CD4-positive, CD25-positive, alpha-beta regulatory T cell (primary cell): ENCODE measurements around the gene FRRS1L. TPM values are rescaled to one million over a fixed set of nuclear protein-coding genes. Genes with fewer than 3 reads are reported as not detected.

ENCODE experiments used
- ATAC-seq, 2 donors: fragments of 150-1000 bp; cut with Tn5 transposase; one replicate each; pipeline ENCODE4 v1.10.0; 2021; ENCODE audit warnings: low read depth in 2 of 2, moderate number of reproducible peaks in 2 of 2, moderate library complexity in 1 of 2
- DNase-seq, 3 donors: peaks; one replicate each; pipeline versions ENCODE4 v3.0.0 to v3.0.0-alpha.2; 2012 to 2022; ENCODE audit warnings: mixed read lengths in 1 of 3
- H3K27ac ChIP-seq: one replicate; pipeline ENCODE4 v1.7.0; 2013; ENCODE audit warnings: mild to moderate bottlenecking, low read length; ENCODE audit not compliant: insufficient read depth, poor library complexity, severe bottlenecking
- H3K27me3 ChIP-seq: one replicate; pipeline ENCODE4 v1.7.0; 2013; ENCODE audit warnings: low read length; ENCODE audit not compliant: control insufficient read depth, insufficient read depth
- H3K36me3 ChIP-seq: one replicate; pipeline ENCODE4 v1.7.0; 2013; ENCODE audit warnings: mild to moderate bottlenecking, low read length, moderate library complexity; ENCODE audit not compliant: control insufficient read depth, insufficient read depth
- H3K4me1 ChIP-seq: 2 replicates; pipeline ENCODE4 v1.7.0; 2013; ENCODE audit warnings: mild to moderate bottlenecking, low read length; ENCODE audit not compliant: insufficient read depth, control insufficient read depth, poor library complexity, severe bottlenecking
- H3K4me3 ChIP-seq: one replicate; pipeline ENCODE4 v1.7.0; 2013; ENCODE audit warnings: low read depth, mild to moderate bottlenecking, low read length, moderate library complexity
- H3K9me3 ChIP-seq, 2 experiments: 1 replicate in 1 of 2; 2 replicates in 1 of 2; pipeline ENCODE4 v1.7.0; 2013; ENCODE audit warnings: low read length in 2 of 2, mild to moderate bottlenecking in 1 of 2, moderate library complexity in 1 of 2; ENCODE audit not compliant: control insufficient read depth in 2 of 2
- H3K27ac Mint-ChIP-seq, 3 donors: one replicate each; pipeline ENCODE4 v1.8.0; 2020 to 2022; ENCODE audit warnings: mild to moderate bottlenecking in 3 of 3, mixed read lengths in 3 of 3, moderate library complexity in 2 of 3
- H3K27me3 Mint-ChIP-seq: one replicate; pipeline ENCODE4 v1.8.0; 2022; ENCODE audit warnings: mild to moderate bottlenecking, mixed read lengths
- H3K36me3 Mint-ChIP-seq: one replicate; pipeline ENCODE4 v1.8.0; 2020; ENCODE audit warnings: mixed read lengths
- H3K4me1 Mint-ChIP-seq, 4 donors: one replicate each; pipeline ENCODE4 v1.8.0; 2020 to 2022; ENCODE audit warnings: mixed read lengths in 4 of 4, mild to moderate bottlenecking in 1 of 4
- H3K4me3 Mint-ChIP-seq, 4 donors: one replicate each; pipeline ENCODE4 v1.8.0; 2020 to 2022; ENCODE audit warnings: mild to moderate bottlenecking in 4 of 4, mixed read lengths in 4 of 4, moderate library complexity in 3 of 4
- H3K9me3 Mint-ChIP-seq, 7 donors: one replicate each; pipeline ENCODE4 v1.8.0; 2020 to 2022; ENCODE audit warnings: mixed read lengths in 7 of 7, mild to moderate bottlenecking in 3 of 7, moderate library complexity in 2 of 7
- polyA plus RNA-seq, 4 donors: library from polyadenylated mRNA; unstranded; fragments of 300-500 nt; fragmentation: Illumina TruSeq; gene quantifications; one replicate each; pipeline ENCODE4 v1.2.3, GENCODE V29; 2021
- total RNA-seq: library from RNA; stranded (reverse); gene quantifications from one replicate; pipeline ENCODE4 v1.2.3, GENCODE V29; 2022

The FRRS1L gene
- total and polyA plus RNA-seq, 5 donors from 2014 or later = not detected

DNA sequence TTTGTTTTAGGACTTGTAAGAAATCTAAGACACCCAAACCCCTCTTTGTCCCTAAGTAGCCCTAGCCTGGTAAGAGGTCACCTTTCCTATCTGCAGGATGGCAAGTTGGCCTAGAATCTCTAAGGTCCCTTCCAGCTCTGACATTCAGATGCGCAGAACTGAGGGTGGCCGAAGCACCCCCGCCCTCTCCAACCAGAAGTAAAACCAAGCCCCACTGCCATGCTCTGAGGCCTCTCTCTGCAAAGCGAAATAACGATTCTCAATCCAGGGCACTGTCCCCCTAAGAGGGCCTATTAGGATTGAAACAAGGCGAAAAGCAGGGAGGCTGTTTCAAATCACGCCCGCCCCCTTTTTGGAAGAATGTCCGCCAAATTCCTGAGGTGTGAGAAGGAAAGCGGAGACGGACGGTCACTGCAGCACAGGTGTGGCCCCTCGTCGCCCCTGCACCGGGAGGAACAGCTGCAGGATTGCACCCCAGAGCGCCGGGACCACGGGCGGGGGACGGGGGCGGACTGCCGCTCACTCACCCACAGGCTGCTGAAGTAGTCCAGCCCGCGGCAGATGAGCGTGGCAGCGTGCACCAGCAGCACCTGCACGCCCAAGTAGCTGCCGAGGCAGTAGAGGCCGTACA lies 48.1 kb downstream of the FRRS1L start:
- Histone ChIP-seq H3K27me3 (no peaks in the 10 kb centered on the region), H3K4me1 (peaks cover 54% of the 10 kb centered on the region), H3K9me3 (no peaks in the 10 kb centered on the region), H3K36me3 (peaks cover 5% of the 10 kb centered on the region), H3K27ac (peak overlapping the region; percentile 77), H3K4me3 (peak overlapping the region; percentile 95)
- Mint-ChIP-seq H3K9me3 (no peaks in the 10 kb centered on the region), H3K4me3 (peak overlapping the region; percentile 90 to 97 (median 96)), H3K27ac (peak overlapping the region; percentile 60 to 93 (median 93)), H3K27me3 (no peaks in the 10 kb centered on the region), H3K36me3 (peaks cover 18% of the 10 kb centered on the region), H3K4me1 (peaks cover 21 to 54% (median 38%) of the 10 kb centered on the region in 4 donors)
- no peak for DNase-seq
- no peak for ATAC-seq

DNA sequence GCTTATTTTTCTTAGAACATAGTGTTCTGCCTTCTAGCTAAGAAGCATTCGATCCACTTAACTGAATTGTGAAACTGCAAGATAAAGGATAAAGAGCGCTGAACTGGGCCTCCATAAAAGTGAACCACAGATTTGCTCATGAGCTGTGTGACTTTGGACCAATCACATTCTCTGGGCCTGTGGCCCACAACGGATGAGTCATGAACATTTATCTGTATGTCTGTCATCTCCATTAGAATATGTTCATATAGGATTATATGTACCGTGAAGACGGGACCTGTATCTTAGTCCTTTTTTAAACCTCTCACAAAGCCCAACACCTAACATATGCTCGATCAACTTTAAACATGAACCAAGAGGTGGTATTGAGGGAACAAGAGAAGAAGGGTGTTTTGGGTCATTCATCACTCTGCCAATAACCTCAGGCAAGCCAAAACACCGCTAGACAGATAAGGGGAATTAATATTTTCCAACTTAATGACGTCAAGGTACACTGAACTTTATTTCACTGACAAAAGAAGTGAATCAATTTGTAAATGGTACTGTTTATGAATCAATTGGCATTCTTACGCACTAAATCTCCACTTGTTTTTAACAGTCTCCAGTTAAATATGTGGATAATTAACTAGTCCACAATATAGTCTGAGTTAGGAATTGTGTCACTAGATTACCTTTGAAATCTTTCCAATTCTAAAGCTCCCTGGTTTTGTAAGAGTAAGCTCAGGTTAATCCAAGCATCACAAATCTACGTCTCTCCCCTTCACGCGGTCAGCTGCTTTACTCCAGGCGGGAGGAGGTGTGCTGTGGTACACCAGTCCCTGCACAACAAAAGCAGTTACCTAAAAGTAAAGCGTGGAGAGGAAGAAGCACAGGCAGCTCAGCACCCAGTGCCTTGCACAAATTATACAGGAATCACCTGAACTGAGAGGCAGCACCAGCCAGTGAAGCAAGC lies 48.9 kb downstream of the FRRS1L start:
- peaks cover 22 to 62% (median 46%) of the 10 kb centered on the region in 4 donors for H3K4me1 Mint-ChIP-seq
- H3K27ac Mint-ChIP-seq = peak overlapping the region; percentile 81 to 93 (median 93)
- H3K9me3 Mint-ChIP-seq = no peaks in the 10 kb centered on the region
- Histone ChIP-seq H3K9me3 (no peaks in the 10 kb centered on the region), H3K27ac (peak overlapping the region; percentile 77), H3K36me3 (peaks cover 5% of the 10 kb centered on the region), H3K27me3 (no peaks in the 10 kb centered on the region), H3K4me3 (peak overlapping the region; percentile 95), H3K4me1 (peaks cover 56% of the 10 kb centered on the region)
- ATAC-seq (peak; percentile 41), DNase-seq (peak; percentile 36 to 85 (median 45))
- H3K4me3 Mint-ChIP-seq = peak overlapping the region; percentile 90 to 97 (median 96)
- H3K36me3 Mint-ChIP-seq = peaks cover 19% of the 10 kb centered on the region
- no peaks in the 10 kb centered on the region for H3K27me3 Mint-ChIP-seq

DNA sequence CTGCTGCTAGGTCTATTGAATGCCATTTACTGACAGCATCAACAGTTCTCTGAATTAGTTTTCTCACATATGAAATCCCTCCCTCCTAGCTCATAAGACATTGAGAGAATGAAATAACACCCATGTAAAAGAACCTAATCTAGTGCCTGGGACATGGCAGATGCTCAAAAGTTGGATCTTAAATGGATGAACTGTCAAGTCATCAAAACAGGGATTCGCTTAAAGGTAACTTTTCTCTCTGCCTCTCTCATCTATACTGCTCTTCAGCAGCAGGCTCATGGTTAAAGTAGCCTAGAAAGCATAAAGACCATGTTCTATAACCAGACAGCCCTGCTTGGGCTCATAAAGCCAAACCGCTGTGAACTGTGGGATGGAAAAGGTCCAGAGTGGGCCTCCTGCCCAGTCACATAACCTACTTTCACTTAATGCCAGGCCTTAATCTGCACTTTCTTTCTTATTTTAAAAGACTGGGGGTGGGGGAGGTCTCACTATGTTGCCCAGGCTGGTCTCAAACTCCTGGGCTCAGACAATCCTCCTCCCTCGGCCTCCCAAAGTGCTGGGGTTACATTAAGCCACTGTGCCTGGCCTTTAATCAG lies 51.0 kb downstream of the FRRS1L start:
- Mint-ChIP-seq H3K27me3 (no peaks in the 10 kb centered on the region), H3K36me3 (peaks cover 19% of the 10 kb centered on the region), H3K27ac (peak overlapping the region in 2 of 3 donors; percentile 52 to 73), H3K9me3 (no peaks in the 10 kb centered on the region), H3K4me1 (peaks cover 28 to 82% (median 60%) of the 10 kb centered on the region in 4 donors), H3K4me3 (peak overlapping the region; percentile 27 to 97 (median 68))
- H3K27ac ChIP-seq = no peak overlapping the region
- peaks cover 65% of the 10 kb centered on the region for H3K4me1 ChIP-seq
- no peaks in the 10 kb centered on the region for H3K27me3 ChIP-seq
- DNase-seq (no peak), ATAC-seq (no peak)
- no peaks in the 10 kb centered on the region for H3K9me3 ChIP-seq
- peak overlapping the region; percentile 39 for H3K4me3 ChIP-seq
- H3K36me3 ChIP-seq = peaks cover 5% of the 10 kb centered on the region

DNA sequence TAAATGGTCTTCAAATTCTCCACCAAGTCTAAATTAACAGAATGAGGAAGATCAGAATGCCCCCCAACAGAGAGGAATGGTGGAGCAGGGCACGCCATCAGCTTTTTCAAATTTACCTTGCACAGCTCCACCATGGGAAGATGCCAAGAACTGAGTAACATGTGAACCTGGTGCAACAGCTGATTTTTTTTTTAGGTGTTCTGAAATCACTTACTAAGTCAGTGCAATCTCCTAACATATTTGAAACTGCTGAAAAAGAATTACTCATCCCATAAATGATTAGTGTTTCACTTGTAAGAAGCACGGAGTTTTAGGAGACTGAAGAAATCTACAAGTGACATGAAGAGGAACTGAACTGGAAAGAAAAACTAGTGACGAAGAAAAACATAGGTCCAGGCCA lies 52.4 kb downstream of the FRRS1L start:
- peaks cover 67% of the 10 kb centered on the region for H3K4me1 ChIP-seq
- Mint-ChIP-seq H3K4me1 (peaks cover 35 to 86% (median 68%) of the 10 kb centered on the region in 4 donors), H3K27ac (peak overlapping the region; percentile 82 to 92 (median 84)), H3K27me3 (no peaks in the 10 kb centered on the region), H3K36me3 (peaks cover 19% of the 10 kb centered on the region), H3K4me3 (peak overlapping the region; percentile 20 to 81 (median 70)), H3K9me3 (no peaks in the 10 kb centered on the region)
- no peaks in the 10 kb centered on the region for H3K9me3 ChIP-seq
- H3K27me3 ChIP-seq = no peaks in the 10 kb centered on the region
- peak overlapping the region; percentile 20 for H3K4me3 ChIP-seq
- H3K36me3 ChIP-seq = peaks cover 5% of the 10 kb centered on the region
- ATAC-seq (no peak), DNase-seq (no peak)
- H3K27ac ChIP-seq = no peak overlapping the region

DNA sequence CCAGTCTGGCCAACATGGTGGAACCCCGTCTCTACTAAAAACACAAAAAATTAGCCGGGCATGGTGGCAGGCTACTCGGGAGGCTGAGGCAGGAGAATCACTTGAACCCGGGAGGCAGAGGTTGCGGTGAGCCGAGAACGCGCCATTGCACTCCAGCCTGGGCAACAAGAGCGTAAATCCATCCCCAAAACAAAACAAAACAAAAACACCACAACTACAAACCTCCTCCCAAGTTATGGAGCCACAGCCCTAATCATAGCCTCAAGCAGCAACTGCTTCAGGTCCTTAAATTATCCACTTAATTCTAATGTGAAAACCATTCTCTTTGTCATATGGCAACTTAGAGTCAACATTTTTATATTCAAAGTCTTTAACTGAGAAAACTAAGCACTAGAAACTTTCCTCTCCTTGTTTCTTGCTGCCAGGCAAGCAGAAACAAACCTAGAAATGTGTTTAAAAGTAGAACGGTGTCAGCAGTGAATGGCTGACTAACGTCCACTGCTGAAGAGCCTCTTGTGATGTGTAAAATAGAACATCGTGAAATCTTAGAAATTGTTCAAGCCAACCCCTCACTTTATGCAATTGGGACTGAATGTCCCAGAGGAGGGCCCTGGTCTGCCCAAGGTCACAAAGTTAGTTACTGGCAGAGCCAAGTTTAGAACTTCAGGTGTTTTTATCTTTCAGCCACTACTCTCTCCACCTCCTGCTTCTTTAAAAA lies 53.0 kb downstream of the FRRS1L start:
- DNase-seq (no peak), ATAC-seq (no peak)
- Histone ChIP-seq H3K4me3 (peak overlapping the region; percentile 15), H3K27me3 (no peaks in the 10 kb centered on the region), H3K4me1 (peaks cover 73% of the 10 kb centered on the region), H3K9me3 (no peaks in the 10 kb centered on the region), H3K27ac (no peak overlapping the region), H3K36me3 (peaks cover 5% of the 10 kb centered on the region)
- peak overlapping the region; percentile 17 to 81 (median 50) for H3K4me3 Mint-ChIP-seq
- H3K9me3 Mint-ChIP-seq = no peaks in the 10 kb centered on the region
- no peaks in the 10 kb centered on the region for H3K27me3 Mint-ChIP-seq
- H3K27ac Mint-ChIP-seq = peak overlapping the region; percentile 82 to 92 (median 84)
- peaks cover 41 to 93% (median 72%) of the 10 kb centered on the region in 4 donors for H3K4me1 Mint-ChIP-seq
- H3K36me3 Mint-ChIP-seq = peaks cover 19% of the 10 kb centered on the region

DNA sequence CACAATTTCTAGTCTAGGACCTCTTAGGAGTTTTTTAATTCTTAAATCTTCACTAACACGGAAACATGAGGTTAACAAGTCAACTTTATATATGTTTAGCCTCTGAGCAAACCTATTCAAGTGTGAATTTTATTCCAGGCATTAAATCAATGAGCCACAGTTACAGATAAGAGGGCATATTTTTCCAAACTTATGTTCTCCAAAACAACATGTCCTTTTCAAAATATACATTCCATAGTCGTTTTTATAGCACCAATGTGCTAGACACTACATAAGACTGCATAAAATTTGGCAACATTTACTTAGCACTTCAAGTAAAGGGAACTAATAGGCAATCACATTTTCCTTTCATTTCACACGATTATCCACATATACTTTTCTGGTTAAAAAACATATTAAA lies 53.8 kb downstream of the FRRS1L start:
- Histone ChIP-seq H3K36me3 (peaks cover 5% of the 10 kb centered on the region), H3K4me1 (peaks cover 73% of the 10 kb centered on the region), H3K4me3 (peak overlapping the region; percentile 4), H3K9me3 (no peaks in the 10 kb centered on the region), H3K27ac (no peak overlapping the region), H3K27me3 (no peaks in the 10 kb centered on the region)
- ATAC-seq (no peak), DNase-seq (no peak)
- Mint-ChIP-seq H3K9me3 (no peaks in the 10 kb centered on the region), H3K4me1 (peaks cover 45 to 98% (median 78%) of the 10 kb centered on the region in 4 donors), H3K4me3 (peak overlapping the region in 3 of 4 donors; percentile 20 to 81 (median 23)), H3K27me3 (no peaks in the 10 kb centered on the region), H3K36me3 (peaks cover 19% of the 10 kb centered on the region), H3K27ac (peak overlapping the region in 1 of 3 donors; percentile 82)
